Mucosa of descending colon (tissue), 3 donors: ENCODE measurements around the gene TMEM266. TPM values are rescaled to one million over a fixed set of nuclear protein-coding genes. Genes with fewer than 3 reads are reported as not detected.

Experiments
- ATAC-seq: fragments of 200-7000 bp; cut with Tn5 transposase; one replicate; pipeline ENCODE4 v1.9.1; 2020; ENCODE audit warnings: mild to moderate bottlenecking, moderate library complexity
- DNase-seq, 3 donors: peaks; one replicate each; pipeline ENCODE4 v3.0.0-alpha.2; 2020
- H3K36me3 ChIP-seq: fragments of 200-600 bp; one replicate; pipeline ENCODE4 v1.8.0; 2021; ENCODE audit warnings: low read depth, mild to moderate bottlenecking
- H3K4me1 ChIP-seq: fragments of 200-600 bp; one replicate; pipeline ENCODE4 v1.8.0; 2021; ENCODE audit warnings: low read depth, mild to moderate bottlenecking
- H3K4me3 ChIP-seq: fragments of 200-600 bp; one replicate; pipeline ENCODE4 v1.8.0; 2021; ENCODE audit warnings: mild to moderate bottlenecking
- H3K9me3 ChIP-seq: fragments of 200-600 bp; one replicate; pipeline ENCODE4 v1.8.0; 2021; ENCODE audit warnings: mild to moderate bottlenecking
- CTCF ChIP-seq: fragments of 200-600 bp; IDR thresholded peaks from one replicate; pipeline ENCODE4 v1.8.0; 2022; ENCODE audit warnings: antibody characterized with exemption, mild to moderate bottlenecking
- intact Hi-C, 2 donors: fragments of 100-400 bp; cut with DNase I in 1 of 2; cut with micrococcal nuclease in 1 of 2; formaldehyde crosslinking; loops; one replicate each; pipeline versions ENCODE4 v1.11.0 to v1.11.1; 2022; cut with DNase I, micrococcal nuclease
- total RNA-seq, 3 donors: library from RNA; stranded (reverse); fragmentation: NEBNext Ultra II Directional in 2 of 3; extraction: Animal tissue kit (Norgen Biotek cat#: 25700) in 2 of 3; gene quantifications; one replicate each; pipeline versions ENCODE4 v1.2.1 to v1.2.4, GENCODE V29; 2021 to 2023
- donor health status: DM: no; HTN: no; CAD: no; lungs with moderate emphysema.
- donor health status: DM: no; HTN: no; CAD: no.
- donor health status: DM: no; HTN: yes; CAD: no.

Gene TMEM266
- total RNA-seq, 3 donors from 2014 or later = 0.12 to 0.16 (median 0.14) TPM

DNA sequence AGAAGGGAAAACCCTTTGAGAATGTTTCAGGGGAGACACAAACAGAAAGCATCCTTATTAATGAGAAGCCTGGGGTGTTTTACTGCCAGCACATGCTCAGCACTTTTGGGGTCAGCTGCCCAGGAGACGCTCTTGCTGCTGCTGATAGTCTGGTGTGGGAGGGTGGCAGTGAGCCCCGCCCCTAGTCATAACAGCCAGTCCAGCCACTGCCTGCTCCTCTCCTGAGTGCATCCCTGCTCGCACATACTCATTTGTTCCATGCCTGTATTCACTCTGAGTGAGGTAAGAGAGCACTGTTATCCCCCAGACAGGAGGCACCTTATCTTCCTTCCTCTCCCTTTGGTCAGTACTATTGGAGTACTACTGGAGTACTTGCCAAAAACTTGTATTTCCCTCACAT, 150.2 kb downstream of the TMEM266 start:
- no peak overlapping the region for H3K4me3 ChIP-seq
- no peak for TF ChIP-seq CTCF
- ATAC-seq (no peak), DNase-seq (no peak)
- no peaks in the 10 kb centered on the region for H3K36me3 ChIP-seq
- no peaks in the 10 kb centered on the region for H3K4me1 ChIP-seq
- no peaks in the 10 kb centered on the region for H3K9me3 ChIP-seq
- intact Hi-C loops = loop anchor here in 1 of 2 donors (10.0 kb wide), 1 partner anchor 115 kb away; no protein-coding TSS in a partner anchor

DNA sequence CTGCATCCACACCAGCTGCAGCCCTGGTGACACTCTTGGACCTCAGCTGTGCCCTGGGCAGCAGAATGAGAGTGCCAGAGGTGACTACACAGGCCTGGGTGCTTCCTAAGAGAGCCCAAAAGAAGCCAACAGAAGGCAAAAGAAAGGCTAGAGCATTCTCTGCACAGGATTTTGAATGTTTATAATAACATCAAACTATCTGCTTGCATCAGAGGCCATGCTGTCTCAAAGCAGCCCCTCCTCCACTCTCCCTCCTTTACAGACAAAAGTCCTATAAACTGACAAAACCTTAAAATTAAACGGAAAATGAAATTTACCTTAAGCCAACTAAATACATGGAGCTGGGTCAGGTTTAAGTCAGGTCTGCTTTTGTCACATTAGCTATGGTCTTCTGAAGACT, 155.8 kb downstream of the TMEM266 start:
- DNase-seq = no peak
- ATAC-seq = no peak
- Histone ChIP-seq H3K4me1 (peaks cover 8% of the 10 kb centered on the region), H3K36me3 (peaks cover 5% of the 10 kb centered on the region), H3K9me3 (no peaks in the 10 kb centered on the region), H3K4me3 (no peak overlapping the region)
- intact Hi-C loops = no loop called here
- TF ChIP-seq CTCF = no peak

DNA sequence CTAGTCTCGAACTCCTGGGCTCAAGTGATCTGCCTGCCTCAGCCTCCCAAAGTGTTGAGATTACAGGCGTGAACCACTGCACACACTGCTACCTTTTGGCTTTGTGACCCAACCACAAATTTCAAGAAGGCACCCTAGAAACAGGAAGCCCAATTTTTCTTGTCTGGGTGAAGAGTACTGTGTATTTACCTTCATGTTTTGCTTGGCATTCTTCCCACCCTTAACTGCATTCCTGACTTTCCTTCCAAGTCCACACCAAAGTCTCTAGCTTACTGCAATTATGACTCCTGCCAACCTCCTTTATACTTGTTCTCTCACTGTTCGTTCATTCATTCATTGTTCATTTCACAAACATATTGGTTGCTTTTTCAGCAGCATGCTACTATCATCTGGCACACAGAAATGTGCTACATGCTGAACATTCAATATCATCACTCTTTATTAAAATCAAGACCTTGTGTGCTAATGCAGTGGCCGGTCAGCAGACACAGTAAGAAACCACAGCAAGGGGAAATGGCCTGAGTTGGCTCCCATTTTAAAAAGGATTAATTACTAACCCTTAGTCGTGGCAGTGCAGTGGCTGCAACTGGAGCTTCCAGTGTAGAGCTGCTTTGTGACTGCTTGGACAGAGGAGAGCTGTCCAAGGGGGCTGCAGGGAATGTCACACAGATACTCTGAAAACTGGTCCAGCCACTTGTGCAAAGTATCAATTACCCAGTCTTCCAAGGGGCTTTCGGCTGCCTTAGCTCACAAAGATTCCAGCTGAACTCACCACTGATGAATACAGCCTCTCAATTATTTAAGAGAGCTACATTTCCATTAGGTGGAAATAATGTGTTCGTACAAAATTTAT, 157.5 kb downstream of the TMEM266 start:
- intact Hi-C loops = no loop called here
- DNase-seq = peak in 1 of 3 donors; percentile 47
- peak; percentile 61 for ATAC-seq
- Histone ChIP-seq H3K36me3 (peaks cover 5% of the 10 kb centered on the region), H3K9me3 (no peaks in the 10 kb centered on the region), H3K4me1 (peaks cover 8% of the 10 kb centered on the region), H3K4me3 (no peak overlapping the region)
- no peak for TF ChIP-seq CTCF

- no peak for TF ChIP-seq CTCF
- DNase-seq = no peak
- no peak for ATAC-seq
These were observed 158.1 kb downstream of the TMEM266 start for GRCh38 chr15:76217882-76218217.

GRCh38 chr15:76221085-76221767, 161.4 kb downstream of the TMEM266 start:
- no peak for TF ChIP-seq CTCF
- Histone ChIP-seq H3K4me3 (no peak overlapping the region), H3K36me3 (no peaks in the 10 kb centered on the region), H3K9me3 (no peaks in the 10 kb centered on the region), H3K4me1 (peaks cover 8% of the 10 kb centered on the region)
- intact Hi-C loops = no loop called here
- DNase-seq (no peak), ATAC-seq (peak; percentile 74)

More at GRCh38 chr15:76217882-76218217, 158.1 kb downstream of the TMEM266 start:
- no peaks in the 10 kb centered on the region for H3K9me3 ChIP-seq
- H3K36me3 ChIP-seq = peaks cover 5% of the 10 kb centered on the region
- no peak overlapping the region for H3K4me3 ChIP-seq
- H3K4me1 ChIP-seq = peaks cover 8% of the 10 kb centered on the region
- intact Hi-C loops = no loop called here
